GM21360 (cell line): ENCODE results near the gene RSPH3.
"Not testable (repeated sequence)": the region's sequence is repeated elsewhere in the genome, so short reads cannot be mapped to it uniquely, and the experiment has no call there.

ENCODE experiments used
- ATAC-seq: cut with Tn5 transposase; IDR thresholded peaks from one replicate; pipeline ENCODE4 v1.9.1; 2021; ENCODE audit warnings: mild to moderate bottlenecking, moderate library complexity; ENCODE audit not compliant: unreplicated experiment

Gene RSPH3

DNA sequence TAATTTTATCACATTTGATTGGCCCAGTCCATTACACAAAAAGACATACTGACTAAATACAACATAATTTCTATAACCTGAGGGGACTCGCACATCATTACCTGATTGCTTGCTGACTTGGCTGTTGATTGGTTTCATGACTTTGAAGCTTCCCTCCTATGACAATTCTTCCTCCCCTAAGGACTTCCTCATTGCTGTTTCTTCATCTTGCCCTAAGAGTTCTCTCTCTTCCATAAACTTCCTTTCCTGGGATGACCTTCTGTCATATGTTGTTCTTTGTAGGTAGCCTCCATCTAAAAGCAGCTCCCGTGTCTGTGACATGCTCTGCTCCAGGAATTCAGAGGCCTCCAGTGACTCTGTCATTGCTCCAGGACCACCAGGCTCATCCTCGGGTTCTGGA, 22.6 kb downstream of the RSPH3 start:
- ATAC-seq = no peak

DNA sequence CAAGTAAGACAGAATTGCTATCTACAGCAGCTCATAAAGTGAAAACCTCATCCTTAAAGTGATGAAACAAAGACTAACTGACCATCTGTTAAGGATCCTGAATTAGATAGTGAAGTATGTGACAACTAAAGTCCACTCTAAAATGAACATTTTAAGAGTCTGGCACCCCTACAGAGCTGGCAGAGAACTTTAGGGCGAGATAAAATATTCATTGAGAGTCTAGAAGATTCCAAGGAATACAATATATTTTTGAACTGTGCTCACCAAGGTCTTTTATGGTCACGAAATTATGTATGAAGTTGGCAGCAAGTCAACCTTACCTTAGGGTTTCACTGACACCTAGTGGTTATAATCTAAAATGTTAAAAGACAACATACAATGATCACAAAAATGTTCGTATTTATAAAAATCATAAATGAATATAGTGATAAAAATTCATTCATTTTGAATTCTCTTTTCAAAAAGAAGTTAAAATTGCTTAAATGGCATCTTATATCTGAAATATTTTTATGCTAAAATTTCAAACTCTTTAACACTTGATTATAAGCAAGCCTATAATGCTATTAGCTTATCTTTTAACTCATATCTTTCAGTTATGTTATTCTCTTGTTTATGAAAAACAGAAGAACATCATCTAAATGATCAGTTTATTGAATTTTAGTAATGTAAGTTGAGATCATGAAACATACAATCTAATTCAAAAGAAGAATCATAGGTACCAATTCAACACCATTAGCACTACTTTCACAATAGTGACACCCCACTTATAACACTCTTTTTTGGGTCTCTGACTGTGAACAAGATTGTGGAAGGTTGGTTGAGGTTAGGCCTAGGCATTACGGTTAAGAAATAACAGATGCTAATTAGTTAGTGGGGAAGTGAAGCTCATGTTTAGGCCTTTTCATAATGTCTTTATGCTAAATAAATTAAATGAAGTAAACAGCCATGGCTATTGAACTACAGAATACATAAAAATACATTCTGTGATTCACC, 27.5 kb downstream of the RSPH3 start:
- ATAC-seq = no peak

DNA sequence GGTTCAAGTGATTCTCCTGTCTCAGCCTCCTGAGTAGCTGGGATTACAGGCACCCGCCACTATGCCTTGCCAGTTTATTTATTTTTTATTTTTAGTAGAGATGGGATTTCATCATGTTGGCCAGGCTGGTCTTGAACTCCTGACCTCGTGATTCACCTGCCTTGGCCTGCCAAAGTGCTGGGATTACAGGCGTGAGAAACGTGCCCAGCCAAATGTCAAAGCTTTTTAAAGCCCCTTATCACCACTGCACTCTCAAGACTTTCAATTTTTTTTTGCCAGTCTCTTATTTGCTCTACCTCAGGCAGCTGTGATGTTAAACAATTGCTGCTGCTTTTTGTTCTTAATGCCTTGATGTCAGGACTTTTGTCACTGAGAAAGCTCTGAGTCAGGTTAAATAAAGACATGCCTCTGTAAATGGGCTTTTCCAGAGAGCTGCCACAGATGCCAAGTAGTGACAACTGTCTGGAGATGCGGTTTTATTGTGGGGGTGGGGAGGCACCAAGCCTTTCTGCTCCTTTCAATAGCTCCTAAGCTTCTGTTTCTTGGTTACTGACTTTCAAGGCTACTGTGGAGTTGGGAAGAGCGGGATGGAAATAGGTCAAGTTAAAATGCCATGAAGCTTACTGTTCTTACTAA, 29.2 kb downstream of the RSPH3 start:
- ATAC-seq = no peak

- ATAC-seq = no peak
Measured at GRCh38 chr6:158969148-158969547, 30.9 kb downstream of the RSPH3 start.

GRCh38 chr6:158963020-158963808, 36.8 kb downstream of the RSPH3 start:
- no peak for ATAC-seq

- ATAC-seq = no peak
Measured at GRCh38 chr6:158962371-158962770, 37.6 kb downstream of the RSPH3 start.

GRCh38 chr6:158960026-158960425, 40.0 kb downstream of the RSPH3 start:
- no peak for ATAC-seq

DNA sequence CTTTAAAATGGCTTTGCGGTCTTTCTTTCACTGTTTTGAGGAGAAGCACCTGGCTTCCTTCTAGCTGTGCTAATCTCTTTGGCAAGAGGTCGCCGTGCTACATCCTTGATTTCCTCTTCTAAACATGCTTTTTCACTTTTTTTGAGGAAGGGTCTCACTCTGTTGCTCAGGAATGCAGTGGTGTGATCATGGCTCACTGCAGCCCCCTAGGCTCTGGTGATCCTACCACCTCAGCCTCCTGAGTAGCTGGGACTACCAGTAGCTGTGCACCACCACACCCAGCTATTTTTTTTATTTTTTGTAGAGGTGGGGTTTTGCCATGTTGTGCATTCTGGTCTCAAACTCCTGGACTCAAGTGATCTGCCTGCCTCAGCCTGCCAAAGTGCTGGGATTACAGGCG, 40.5 kb downstream of the RSPH3 start:
- ATAC-seq = no peak

DNA sequence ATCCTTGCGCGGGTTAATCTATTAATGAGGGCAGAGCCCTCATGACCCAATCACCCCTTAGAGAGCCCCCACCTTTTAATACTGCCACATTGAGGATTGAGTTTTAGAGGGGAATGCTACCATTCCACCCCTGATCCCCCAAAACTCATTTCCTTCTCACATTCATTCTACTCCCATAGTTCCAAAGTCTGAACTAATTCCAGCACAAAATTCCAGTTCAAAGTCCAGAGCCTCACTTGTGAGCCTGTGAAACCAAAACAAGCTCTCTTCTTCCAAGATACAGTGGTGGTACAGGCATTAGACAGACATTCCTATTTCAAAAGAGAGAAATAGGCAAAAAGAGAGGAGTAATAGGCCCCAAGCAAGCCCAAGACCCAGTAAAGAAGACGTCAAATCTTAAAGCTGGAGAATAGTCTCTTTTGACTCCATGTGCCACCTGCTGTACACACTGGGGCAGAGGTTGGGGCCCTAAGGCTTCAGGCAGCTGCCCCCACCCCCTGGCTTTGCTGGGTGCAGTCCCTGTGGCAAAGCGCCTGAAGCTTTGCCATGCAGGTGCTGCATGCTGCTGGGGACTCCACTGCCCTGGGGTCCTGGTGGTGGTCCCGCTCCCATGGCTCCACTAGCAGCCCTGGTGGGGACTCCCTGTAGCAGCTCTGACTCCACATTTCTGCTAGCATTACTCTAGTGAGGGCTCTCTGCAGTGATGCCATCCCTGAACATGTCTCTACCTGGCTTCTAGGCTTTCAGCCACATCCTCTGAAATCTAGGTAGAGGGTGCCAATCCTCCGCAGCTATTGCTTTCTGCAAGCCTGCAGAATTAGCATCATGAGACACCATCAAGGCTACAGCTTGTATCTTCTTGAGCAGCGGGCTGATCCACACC, 41.3 kb downstream of the RSPH3 start:
- ATAC-seq = no peak

- no peak for ATAC-seq
Measured at GRCh38 chr6:158955255-158955654, 44.7 kb downstream of the RSPH3 start.

- ATAC-seq = no peak
Measured at GRCh38 chr6:158954753-158955152, 45.2 kb downstream of the RSPH3 start.

- ATAC-seq = not testable (repeated sequence)
Measured at GRCh38 chr6:158952011-158952410, 48.0 kb downstream of the RSPH3 start.

DNA sequence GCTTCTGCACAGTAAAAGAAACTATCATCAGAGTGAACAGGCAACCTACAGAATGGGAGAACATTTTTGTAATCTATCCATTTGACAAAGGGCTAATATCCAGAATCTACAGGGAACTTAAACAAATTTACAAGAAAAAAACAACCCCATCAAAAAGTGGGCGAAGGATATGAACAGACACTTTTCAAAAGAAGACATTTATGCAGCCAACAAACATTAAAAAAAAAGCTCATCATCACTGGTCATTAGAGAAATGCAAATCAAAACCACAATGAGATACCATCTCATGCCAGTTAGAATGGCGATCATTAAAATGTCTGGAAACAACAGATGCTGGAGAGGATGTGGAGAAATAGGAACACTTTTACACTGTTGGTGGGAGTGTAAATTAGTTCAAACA, 48.4 kb downstream of the RSPH3 start:
- ATAC-seq = not testable (repeated sequence)

- no peak for ATAC-seq
Measured at GRCh38 chr6:158947284-158947683, 52.7 kb downstream of the RSPH3 start.

DNA sequence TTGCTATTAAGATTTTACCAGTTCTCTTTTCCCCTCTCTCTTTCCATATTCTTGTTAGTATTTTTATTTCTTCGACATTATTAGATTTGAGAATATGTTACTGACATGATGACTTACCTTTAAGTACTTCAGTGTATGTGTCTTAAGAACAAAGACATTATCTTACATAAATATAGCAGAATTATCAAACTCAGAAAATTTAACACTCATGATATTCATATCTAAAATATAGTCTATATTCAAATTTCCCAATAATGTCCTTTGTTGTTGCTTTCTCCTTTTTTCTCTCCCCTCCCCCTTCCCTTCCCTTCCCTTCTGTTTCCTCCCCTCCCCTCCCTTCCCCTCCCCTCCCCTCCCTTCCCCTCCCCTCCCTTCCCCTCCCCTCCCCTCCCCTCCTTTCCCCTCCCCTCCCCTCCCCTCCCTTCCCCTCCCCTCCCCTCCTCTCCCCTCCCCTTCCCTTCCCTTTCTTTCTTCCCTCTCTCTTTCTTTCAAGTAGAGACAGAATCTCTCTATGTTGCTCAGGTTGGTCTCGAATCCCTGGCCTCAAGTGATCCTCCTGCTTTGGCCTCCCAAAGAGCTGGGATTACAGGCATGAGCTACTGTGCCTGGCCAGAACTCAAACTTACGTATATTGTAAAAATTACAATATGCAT, 56.5 kb downstream of the RSPH3 start:
- ATAC-seq = no peak

DNA sequence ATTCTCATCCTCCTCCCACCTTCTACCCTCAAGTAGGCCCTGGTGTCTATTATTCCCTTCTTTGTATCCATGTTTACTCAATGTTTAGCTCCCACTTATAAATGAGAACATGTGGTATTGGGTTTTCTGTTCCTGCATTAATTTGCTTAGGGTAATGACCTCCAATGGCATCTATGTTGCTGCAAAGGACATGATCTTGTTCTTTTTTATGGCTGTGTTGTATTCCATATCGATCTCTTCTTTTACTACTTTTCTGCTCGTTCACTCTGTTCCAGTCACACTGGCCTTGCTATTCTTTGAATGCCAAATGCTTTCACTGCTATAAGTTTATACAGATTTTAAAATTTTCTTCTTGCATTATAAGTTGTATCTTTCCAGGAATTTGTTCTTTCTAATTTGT, 57.7 kb downstream of the RSPH3 start:
- no peak for ATAC-seq

DNA sequence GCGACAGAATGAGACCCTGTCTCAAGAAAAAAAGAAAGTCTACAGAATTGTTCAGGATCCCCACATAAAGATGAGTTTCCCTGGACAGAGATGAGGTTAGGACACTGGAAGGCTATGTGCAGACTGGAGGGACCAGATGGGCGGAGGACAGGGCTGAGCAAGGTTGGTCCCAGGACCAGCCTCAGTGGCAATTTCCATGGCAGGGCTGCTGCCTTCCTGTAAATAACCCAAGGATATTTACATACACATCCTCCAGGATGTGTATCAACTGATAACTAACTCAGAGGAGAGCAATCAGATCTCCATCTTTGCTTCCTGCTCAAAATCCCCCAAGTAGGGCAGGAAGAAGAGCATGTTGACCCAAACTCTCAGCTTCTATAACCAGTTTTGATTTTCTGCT, 58.8 kb downstream of the RSPH3 start:
- no peak for ATAC-seq

DNA sequence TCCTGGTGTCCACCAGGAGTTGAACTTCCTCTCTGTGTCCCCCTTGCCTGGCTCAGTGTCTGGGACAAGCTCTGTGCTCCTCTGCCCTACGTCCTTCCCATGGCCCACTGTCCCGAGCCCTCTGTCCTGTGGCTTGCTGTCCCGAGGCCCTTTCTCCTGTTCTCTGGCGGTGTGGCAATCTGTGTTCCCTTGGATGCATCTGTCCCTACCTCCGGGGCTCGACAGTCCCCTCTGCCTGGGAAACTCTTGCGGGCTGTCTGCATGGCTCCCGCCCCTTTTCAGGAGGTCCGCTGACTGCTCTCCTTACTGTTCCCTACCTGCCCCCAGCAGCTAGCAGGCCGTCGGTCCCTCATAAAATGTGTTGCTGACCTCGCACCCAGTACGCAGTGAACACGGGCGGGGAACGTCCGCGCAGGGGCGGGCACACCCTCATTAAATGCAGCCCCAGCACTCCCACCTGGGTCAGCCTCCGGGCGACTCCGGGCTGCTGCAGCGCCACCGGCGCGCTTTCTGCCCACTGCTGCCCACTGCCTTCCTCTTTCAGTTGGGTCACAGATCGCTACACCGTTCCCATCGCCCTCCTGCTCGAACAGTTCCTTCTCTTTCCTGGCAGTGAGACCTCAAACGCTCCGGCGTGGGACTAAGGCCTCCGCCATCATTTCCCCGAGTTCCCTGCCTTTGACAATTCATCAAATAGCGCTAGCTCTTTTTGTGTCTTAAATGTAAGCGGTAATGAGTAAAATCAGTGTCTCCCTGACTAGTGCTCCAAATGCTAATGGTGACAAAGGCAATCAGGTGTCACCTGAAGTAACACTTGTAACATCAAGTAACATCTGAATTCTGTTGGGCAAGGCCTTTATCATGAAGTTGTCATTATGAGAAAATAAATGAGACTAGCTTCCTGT, 60.5 kb downstream of the RSPH3 start:
- ATAC-seq = no peak

DNA sequence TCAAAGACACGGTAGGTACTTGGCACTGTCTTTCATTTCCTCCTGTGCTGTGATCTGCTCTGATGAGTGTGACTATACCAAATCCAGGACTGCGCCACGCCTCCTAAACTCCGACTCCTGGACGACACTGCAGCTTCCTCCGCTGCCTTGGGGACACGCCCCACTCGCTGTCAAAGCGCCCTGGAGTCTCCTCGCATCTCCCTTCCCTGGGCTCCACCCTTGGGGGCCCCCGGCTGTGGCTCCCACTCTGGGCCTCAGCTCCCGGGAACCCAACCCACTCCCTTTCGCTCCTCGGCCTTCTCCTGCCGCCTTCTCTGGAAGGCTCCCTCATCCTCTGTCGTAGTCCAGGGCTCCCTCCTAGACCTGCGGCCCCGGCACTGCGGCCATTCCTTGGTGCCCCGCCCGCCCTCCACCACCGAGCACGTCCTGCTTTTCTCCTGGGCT, 61.2 kb downstream of the RSPH3 start:
- ATAC-seq = no peak
